Endometrial microvascular endothelial cells (primary cell): Measurements from ENCODE around the gene ZBTB7C. TPM values are rescaled to one million over a fixed set of nuclear protein-coding genes. Genes with fewer than 3 reads are reported as not detected.

Experiments used
- in situ Hi-C: cut with HindIII; loops from 2 replicates; pipeline ENCODE4 v1.10.0; 2017; ENCODE audit warnings: low sequenced_read_pairs, low pct_unique_long_range_greater_than_20kb; ENCODE audit errors: inconsistent ontology term
- total RNA-seq: library from RNA; depleted of rRNA; stranded (reverse); fragments of >200 nt; gene quantifications from one replicate; pipeline ENCODE4 v1.2.3, GENCODE V29; 2015; ENCODE audit errors: inconsistent ontology term

ZBTB7C gene
- total RNA-seq, 1 donor from 2014 or later: not detected

- in situ Hi-C loops: no loop called here
Measured at GRCh38 chr18:48125724-48126123, 283.5 kb downstream of the ZBTB7C start.

GRCh38 chr18:48124857-48125626 is 284.1 kb downstream of the ZBTB7C start:
- in situ Hi-C loops: no loop called here

- in situ Hi-C loops: no loop called here
Measured at GRCh38 chr18:48123941-48124340, 285.2 kb downstream of the ZBTB7C start.

GRCh38 chr18:48123324-48123723 is 285.9 kb downstream of the ZBTB7C start:
- in situ Hi-C loops: no loop called here

- in situ Hi-C loops: no loop called here
Measured at GRCh38 chr18:48122816-48123215, 286.4 kb downstream of the ZBTB7C start.

- in situ Hi-C loops: no loop called here
Measured at GRCh38 chr18:48122376-48122775, 286.8 kb downstream of the ZBTB7C start.

GRCh38 chr18:48121752-48122151 is 287.4 kb downstream of the ZBTB7C start:
- in situ Hi-C loops: no loop called here

GRCh38 chr18:48119204-48119603 is 290.0 kb downstream of the ZBTB7C start:
- in situ Hi-C loops: no loop called here

GRCh38 chr18:48116873-48117630 is 292.1 kb downstream of the ZBTB7C start:
- in situ Hi-C loops: no loop called here

- in situ Hi-C loops: no loop called here
Measured at GRCh38 chr18:48116017-48116416, 293.2 kb downstream of the ZBTB7C start.

GRCh38 chr18:48113691-48114090 is 295.5 kb downstream of the ZBTB7C start:
- in situ Hi-C loops: no loop called here

GRCh38 chr18:48111587-48111986 is 297.6 kb downstream of the ZBTB7C start:
- in situ Hi-C loops: no loop called here

- in situ Hi-C loops: no loop called here
Measured at GRCh38 chr18:48110797-48111196, 298.4 kb downstream of the ZBTB7C start.

GRCh38 chr18:48109961-48110493 is 299.2 kb downstream of the ZBTB7C start:
- in situ Hi-C loops: no loop called here

- in situ Hi-C loops: no loop called here
Measured at GRCh38 chr18:48108136-48108535, 301.0 kb downstream of the ZBTB7C start.

GRCh38 chr18:48106976-48107781 is 302.0 kb downstream of the ZBTB7C start:
- in situ Hi-C loops: no loop called here

- in situ Hi-C loops: no loop called here
Measured at GRCh38 chr18:48106498-48106897, 302.7 kb downstream of the ZBTB7C start.

GRCh38 chr18:48105317-48105716 is 303.9 kb downstream of the ZBTB7C start:
- in situ Hi-C loops: no loop called here

GRCh38 chr18:48104705-48105104 is 304.5 kb downstream of the ZBTB7C start:
- in situ Hi-C loops: no loop called here
